ENCODE measurements around the gene TRAPPC2L.

The TRAPPC2L gene

DNA sequence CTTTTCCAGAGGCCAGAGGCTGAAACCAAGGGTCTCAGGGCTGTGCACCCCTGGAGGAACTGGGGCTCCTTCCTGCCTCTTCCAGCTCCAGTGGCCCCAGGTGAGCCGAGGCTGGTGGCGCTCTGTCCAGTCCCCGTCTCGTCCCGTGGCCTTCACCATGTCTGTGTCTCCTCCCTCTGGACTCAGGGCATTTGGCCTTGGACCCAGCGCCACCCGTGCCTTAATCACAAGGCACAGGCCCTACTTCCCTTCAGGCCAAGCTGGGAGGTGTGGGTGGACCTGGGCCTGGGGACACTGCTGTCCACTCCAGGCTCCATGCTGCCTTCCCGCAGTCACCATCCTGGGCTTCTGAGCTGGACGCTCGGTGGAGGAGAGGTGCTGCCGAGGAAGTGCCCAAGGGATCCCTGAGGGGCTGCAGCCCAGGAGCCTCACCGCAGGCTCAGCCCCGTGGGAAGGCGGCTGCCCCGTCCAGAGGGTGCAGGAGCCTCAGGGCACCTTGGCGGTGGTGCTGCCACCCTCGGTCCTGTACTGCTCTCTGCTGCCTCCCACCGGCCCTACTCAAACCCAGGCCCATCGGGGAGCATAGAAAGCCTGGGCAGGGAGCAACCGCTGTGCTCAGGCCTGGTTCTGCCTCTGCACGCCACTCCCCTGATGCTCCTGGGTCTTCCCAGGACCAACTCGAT is 35.6 kb upstream of the TRAPPC2L start:
- TF ChIP-seq, protein P1, sequence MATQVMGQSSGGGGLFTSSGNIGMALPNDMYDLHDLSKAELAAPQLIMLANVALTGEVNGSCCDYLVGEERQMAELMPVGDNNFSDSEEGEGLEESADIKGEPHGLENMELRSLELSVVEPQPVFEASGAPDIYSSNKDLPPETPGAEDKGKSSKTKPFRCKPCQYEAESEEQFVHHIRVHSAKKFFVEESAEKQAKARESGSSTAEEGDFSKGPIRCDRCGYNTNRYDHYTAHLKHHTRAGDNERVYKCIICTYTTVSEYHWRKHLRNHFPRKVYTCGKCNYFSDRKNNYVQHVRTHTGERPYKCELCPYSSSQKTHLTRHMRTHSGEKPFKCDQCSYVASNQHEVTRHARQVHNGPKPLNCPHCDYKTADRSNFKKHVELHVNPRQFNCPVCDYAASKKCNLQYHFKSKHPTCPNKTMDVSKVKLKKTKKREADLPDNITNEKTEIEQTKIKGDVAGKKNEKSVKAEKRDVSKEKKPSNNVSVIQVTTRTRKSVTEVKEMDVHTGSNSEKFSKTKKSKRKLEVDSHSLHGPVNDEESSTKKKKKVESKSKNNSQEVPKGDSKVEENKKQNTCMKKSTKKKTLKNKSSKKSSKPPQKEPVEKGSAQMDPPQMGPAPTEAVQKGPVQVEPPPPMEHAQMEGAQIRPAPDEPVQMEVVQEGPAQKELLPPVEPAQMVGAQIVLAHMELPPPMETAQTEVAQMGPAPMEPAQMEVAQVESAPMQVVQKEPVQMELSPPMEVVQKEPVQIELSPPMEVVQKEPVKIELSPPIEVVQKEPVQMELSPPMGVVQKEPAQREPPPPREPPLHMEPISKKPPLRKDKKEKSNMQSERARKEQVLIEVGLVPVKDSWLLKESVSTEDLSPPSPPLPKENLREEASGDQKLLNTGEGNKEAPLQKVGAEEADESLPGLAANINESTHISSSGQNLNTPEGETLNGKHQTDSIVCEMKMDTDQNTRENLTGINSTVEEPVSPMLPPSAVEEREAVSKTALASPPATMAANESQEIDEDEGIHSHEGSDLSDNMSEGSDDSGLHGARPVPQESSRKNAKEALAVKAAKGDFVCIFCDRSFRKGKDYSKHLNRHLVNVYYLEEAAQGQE (IDR thresholded peaks at IDR 0.05; ENCODE audit: insufficient read depth in 1 of 2, low read depth in 2 of 2, low read length in 2 of 2): no peak
- no peak for TF ChIP-seq SIN3A (IDR thresholded peaks at IDR 0.05; ENCODE audit: borderline replicate concordance, insufficient read depth, low read length)
- TF ChIP-seq FOXP2 (optimal IDR thresholded peaks at IDR 0.05; ENCODE audit: borderline replicate concordance, extremely low read depth, extremely low read length, insufficient read depth): no peak
- no peak for TF ChIP-seq POLR2AphosphoS5 (IDR thresholded peaks at IDR 0.05; ENCODE audit: low read depth, low read length)
- TF ChIP-seq TAF1 (IDR thresholded peaks at IDR 0.05; ENCODE audit: borderline replicate concordance, insufficient read depth, low read length): no peak

DNA sequence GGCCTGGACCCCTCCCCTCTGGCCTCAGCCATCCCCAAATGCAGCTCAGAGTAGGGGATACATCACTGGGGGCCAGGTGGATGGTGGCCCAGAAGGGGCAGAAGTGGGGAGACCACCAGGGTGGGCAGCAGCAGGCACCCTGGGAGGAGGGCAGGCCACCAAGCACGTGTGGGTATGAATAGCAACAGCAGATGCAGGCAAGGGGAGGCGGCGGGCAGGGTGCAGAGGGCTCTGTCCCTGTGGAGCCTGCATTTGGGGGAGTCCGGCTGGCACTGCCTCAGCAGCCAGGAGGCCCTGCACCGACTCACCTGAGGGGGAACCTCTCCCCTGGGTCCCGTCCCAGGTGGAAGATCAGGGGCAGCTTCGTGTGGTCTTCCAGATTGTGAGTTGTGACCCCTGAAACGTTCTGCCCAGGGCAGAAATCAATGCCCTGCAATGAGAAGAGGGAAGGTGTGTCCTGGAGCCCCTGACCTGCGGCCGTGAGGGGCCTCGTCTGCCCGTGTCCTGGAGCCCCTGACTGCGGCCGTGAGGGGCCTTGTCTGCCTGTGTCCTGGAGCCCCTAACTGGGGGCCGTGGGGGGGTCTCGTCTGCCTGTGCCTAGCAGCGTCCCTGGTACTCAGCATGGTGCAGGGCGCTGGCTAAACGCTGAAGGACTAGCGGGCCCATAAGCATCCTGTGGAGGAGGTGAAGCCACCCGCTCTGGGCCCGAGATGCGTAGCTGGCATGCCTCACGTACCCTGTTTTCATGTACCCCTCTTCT is 34.5 kb upstream of the TRAPPC2L start:
- no peak for TF ChIP-seq TAF1 (IDR thresholded peaks at IDR 0.05; ENCODE audit: borderline replicate concordance, insufficient read depth, low read length)
- TF ChIP-seq SIN3A (IDR thresholded peaks at IDR 0.05; ENCODE audit: borderline replicate concordance, insufficient read depth, low read length): no peak
- TF ChIP-seq FOXP2 (optimal IDR thresholded peaks at IDR 0.05; ENCODE audit: borderline replicate concordance, extremely low read depth, extremely low read length, insufficient read depth): no peak
- no peak for TF ChIP-seq POLR2AphosphoS5 (IDR thresholded peaks at IDR 0.05; ENCODE audit: low read depth, low read length)
- TF ChIP-seq, protein P1 (IDR thresholded peaks at IDR 0.05; ENCODE audit: insufficient read depth in 1 of 2, low read depth in 2 of 2, low read length in 2 of 2): no peak

DNA sequence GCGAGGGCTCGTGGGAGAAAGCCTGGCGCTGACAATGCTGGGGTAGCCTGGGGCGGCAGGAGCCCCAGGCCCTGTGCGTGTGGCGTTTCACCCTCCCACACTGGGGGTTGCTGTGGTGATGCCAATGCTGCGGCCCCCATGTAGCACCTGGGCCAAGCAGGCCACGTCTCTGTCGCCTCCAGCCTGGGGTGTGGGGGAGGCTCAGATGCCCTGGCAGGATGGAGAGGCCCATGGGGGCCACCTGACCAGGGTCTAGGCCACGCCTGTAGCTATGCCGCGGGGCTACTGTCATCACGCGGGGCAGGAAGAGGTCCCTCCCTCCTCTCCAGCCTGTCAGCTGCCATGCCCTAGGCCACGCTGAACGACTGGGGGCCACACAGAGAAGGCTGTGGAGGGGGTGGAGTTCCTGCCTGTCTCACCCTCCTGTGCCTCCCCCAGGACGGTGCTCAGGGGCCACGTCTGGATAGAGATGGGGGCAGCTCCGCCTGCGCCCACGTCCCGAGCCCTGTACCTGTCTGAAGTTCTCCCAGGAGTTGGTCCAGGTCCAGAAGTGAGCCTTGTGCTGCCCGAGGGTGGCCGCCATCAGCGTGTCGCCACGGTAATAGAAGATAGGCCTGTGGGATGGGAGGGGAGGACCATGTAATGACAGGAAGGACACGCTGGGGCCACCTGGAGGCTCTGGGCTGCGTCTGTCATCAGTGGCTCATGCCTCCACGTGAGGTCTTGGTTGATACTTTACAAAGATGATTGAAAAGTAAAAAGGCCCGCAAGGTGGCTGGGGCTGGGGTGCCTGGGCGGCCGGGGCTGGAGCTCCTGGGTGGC is 32.5 kb upstream of the TRAPPC2L start:
- TF ChIP-seq TAF1 (IDR thresholded peaks at IDR 0.05; ENCODE audit: borderline replicate concordance, insufficient read depth, low read length) (no peak), FOXP2 (optimal IDR thresholded peaks at IDR 0.05; ENCODE audit: borderline replicate concordance, extremely low read depth, extremely low read length, insufficient read depth) (no peak), POLR2AphosphoS5 (IDR thresholded peaks at IDR 0.05; ENCODE audit: low read depth, low read length) (no peak), SIN3A (IDR thresholded peaks at IDR 0.05; ENCODE audit: borderline replicate concordance, insufficient read depth, low read length) (no peak)
- TF ChIP-seq, protein P1 (IDR thresholded peaks at IDR 0.05; ENCODE audit: insufficient read depth in 1 of 2, low read depth in 2 of 2, low read length in 2 of 2): no peak

DNA sequence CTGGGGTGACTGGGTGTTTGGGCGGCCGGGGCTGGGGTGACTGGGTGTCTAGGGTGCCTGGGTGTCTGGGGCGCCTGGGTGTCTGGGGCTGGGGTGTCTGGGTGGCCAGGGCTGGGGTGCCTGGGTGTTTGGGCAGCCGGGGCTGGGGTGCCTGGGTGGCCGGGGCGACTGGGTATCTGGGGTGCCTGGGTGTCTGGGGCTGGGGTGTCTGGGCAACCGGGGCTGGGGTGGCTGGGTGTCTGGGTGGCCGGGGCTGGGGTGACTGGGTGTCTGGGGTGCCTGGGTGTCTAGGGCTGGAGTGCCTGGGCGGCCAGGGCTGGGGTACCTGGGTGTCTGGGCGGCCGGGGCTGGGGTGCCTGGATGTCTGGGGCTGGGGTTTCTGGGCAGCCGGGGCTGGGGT is 31.8 kb upstream of the TRAPPC2L start:
- TF ChIP-seq SIN3A (IDR thresholded peaks at IDR 0.05; ENCODE audit: borderline replicate concordance, insufficient read depth, low read length) (no peak), FOXP2 (optimal IDR thresholded peaks at IDR 0.05; ENCODE audit: borderline replicate concordance, extremely low read depth, extremely low read length, insufficient read depth) (no peak), TAF1 (IDR thresholded peaks at IDR 0.05; ENCODE audit: borderline replicate concordance, insufficient read depth, low read length) (no peak), POLR2AphosphoS5 (IDR thresholded peaks at IDR 0.05; ENCODE audit: low read depth, low read length) (no peak)
- TF ChIP-seq, protein P1 (IDR thresholded peaks at IDR 0.05; ENCODE audit: insufficient read depth in 1 of 2, low read depth in 2 of 2, low read length in 2 of 2): no peak
